GM23248 (cell line): Measurements from ENCODE around the gene NIN.

Experiments
- EZH2 ChIP-seq: fragments of 200-600 bp; sonication (generic); IDR thresholded peaks from 2 replicates; pipeline ENCODE4 v1.6.1; 2018; ENCODE audit warnings: antibody characterized with exemption, mild to moderate bottlenecking; ENCODE audit not compliant: insufficient read depth, poor library complexity, severe bottlenecking
- EZH2phosphoT487 ChIP-seq: fragments of 200-600 bp; sonication (generic); IDR thresholded peaks from 2 replicates; pipeline ENCODE4 v1.6.1; 2018; ENCODE audit warnings: antibody characterized with exemption, moderate library complexity, mild to moderate bottlenecking, low read depth; ENCODE audit not compliant: insufficient read depth

DNA sequence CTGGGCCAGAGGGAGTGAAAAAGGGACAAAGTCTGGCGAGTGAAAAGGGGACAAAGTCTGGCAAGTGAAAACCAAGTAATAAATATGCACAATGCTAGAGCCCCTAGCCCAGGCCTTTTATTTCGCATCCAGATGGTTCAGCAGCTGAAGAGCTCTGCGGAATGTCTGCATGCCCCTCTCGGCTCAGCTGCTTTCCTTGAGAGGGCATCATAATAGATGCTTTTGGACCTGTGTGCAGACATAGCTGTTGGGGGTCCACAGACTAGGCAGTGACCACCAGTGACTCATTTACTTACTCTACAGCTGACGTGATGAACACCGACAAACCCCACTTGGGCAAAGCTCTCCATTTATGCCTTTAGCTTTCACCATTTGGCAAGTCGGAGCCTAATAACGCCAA lies 4.3 kb downstream of the NIN start:
- TF ChIP-seq EZH2phosphoT487 (no peak), EZH2 (no peak)
